Lung microvascular endothelial cell (primary cell): ENCODE data around the gene INSR. TPM values are rescaled to one million over a fixed set of nuclear protein-coding genes. Genes with fewer than 3 reads are reported as not detected.
"Not testable (repeated sequence)": the region's sequence is repeated elsewhere in the genome, so short reads cannot be mapped to it uniquely, and the experiment has no call there.

Experiments used
- DNase-seq, 2 donors: peaks; one replicate each; pipeline versions ENCODE4 v3.0.0 to v3.0.0-alpha.2; 2010; ENCODE audit warnings: low read depth in 2 of 2
- total RNA-seq: library from RNA; depleted of rRNA; stranded (reverse); fragments of >200 nt; gene quantifications from 2 replicates; pipeline ENCODE4 v1.2.1, GENCODE V29; 2014

Gene INSR
- 28.0 and 42.9 TPM in 2 replicates for total RNA-seq

GRCh38 chr19:7293762-7294557, at the start of gene INSR:
TSS of gene INSR (minus strand) at chr19:7294414. CDS start at chr19:7293891, 523 bp downstream.
- DNase-seq = peak; percentile 90 to 94

DNA sequence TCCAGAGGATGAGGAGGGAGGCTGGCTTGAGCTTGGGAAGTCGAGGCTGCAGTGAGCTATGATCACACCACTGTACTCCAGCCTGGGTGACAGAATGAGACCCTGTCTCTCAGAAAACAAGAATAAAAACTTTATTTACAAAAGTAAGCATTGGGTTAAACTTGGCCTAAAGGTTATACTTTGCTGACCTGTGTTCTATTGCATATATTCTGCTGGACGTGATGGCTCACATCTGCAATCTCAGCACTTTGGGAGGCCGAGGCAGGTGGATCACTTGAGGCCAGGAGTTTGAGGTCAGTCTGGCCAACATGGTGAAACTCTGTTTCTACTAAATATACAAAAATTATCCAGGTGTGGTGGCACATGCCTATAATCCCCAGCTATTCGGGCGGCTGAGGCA, 47.9 kb upstream of the INSR start:
- DNase-seq = no peak

DNA sequence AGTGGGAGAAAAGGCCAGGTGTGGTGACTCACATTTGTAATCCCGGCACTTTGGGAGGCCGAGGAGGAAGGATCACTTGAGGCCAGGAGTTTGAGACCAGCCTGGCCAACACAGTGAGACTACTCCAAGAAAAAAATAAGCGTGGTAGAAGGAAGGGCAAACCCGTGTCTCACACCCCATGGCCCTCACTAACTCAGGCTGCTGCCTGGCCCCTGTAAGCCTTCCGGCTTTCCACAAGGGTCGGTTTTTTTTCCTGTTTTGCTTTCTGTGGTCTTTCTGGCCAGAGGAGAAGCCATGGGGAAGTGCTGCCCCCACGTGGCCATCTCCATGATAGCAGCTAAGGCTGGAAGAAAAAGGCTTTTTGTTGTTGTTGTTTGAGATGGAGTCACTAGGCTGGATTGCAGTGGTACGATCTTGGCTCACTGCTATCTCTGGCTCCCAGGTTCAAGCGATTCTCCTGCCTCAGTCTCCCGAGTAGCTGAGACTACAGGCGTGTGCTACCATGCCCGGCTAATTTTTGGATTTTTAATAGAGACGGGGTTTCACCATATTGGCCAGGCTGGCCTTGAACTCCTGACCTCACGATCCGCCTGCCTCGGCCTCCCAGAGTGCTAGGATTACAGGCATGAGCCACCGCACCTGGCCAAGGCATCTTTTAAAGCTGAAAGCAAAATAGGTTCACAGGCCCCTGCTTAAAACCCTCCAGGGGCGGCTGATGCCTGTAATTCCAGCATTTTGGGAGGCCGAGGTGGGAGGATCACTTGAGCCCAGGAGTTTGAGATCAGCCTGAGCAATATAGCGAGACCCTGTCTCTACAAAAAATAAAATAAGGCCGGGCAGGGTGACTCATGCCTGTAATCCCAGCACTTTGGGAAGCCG, 47.0 kb upstream of the INSR start:
- DNase-seq = peak; percentile 75 to 79

DNA sequence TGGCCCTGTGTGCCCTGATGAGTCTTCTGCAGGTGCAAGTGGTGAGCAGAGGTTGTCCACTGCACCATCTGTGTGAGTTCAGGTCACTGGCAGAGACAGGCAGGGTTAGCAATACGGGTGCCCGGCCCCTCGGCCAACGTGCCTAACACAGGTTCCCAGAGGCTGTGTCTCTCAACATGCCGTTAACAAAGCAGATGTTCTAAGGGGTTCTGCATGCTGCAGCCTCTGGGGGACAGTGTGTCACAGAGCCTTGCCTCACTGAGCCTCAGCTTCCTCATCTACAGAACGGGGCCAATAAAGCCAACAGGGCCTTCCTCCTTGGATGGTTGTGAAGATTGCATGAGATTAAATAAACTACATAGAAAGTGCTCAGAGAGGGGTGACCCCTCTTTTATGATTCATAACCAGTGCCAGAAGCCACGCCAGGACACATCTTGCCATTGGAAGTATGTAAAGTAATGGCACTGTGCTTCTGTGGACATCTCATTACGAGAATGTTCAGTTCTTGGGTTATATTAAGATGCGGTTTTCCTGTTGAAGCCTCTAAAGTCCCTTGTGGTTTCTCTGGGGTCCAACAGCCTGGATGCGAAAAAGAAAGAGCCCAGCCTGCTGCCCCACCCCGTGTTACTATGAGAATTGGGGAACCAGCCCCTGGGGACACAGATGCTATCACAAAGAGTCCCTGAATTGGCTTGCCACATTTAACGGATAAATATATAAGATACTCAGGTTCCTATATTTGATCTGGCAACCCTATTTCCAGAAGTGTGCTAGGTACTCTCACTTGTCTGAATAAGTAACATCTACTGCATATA, 43.4 kb upstream of the INSR start:
- no peak for DNase-seq

DNA sequence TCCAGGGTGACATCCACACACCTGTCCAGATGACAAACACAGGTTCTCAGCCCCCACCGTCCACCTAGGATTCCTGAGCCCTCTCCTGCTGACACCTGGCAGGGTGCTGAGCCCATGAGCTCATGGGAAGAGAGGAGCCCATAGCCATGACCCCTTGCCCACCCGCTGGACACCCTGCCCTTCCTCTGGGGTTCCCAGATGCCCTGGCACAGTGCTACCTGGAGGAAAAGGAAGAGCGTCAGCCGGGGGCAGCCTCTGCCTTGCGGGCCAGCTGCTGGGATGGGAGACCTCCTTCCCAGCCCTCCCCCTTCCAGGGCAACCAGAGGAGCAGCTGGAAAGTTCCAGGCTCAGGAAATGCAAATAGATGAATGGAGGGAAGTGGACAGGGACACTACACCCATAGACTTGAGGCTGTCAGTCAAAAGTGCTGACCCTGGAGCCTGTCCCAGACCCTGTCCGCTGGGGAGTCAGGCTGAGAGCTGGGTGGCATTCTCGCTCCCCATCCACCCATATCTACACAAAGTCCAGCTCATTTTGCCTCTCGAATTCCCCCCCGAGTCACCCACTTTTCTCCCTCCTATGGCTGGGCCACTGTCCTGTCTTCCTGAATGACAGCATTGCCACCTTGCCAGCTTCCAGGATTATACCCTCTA, 42.2 kb upstream of the INSR start:
- DNase-seq = no peak

GRCh38 chr19:7333198-7334118, 39.2 kb upstream of the INSR start:
- peak; percentile 78 to 87 for DNase-seq

GRCh38 chr19:7331446-7331845, 37.2 kb upstream of the INSR start:
- DNase-seq = no peak

DNA sequence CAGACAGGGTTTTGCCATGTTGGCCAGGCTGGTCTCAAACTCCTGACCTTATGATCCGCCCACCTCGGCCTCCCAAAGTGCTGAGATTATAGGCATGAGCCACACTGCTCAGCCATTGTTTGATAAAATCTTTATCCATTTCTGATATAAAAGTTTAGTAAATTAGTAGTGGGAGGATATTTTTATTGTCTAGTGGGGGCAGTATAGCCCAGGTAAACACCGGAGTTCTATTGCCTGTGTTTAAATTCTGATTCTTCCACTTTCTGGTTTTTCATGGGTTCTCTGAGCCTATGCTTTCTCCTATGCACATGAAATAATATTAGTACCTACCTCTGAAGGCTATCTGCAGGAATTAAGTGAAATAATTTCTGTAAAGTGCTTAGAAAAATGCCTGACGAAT, 34.4 kb upstream of the INSR start:
- no peak for DNase-seq

DNA sequence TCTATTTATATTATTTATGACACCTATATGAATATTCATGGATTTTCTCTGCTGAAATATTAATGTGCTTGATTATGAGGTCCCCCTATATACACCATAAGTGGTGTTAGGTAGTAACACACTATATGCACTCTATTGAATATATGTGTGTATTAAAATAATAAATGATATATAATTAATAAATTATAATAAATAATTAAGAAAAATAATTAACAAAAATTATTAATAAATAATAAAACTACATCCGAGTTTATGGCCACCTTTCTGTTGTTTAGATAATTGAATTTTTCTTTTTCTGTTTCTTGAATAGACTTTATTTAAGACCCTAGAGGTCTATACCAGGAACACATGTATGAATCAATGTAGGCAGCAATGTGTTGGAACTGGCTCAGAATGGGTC, 33.6 kb upstream of the INSR start:
- no peak for DNase-seq

- DNase-seq = peak; percentile 36 to 48
Measured at GRCh38 chr19:7326105-7326877, 32.1 kb upstream of the INSR start.

DNA sequence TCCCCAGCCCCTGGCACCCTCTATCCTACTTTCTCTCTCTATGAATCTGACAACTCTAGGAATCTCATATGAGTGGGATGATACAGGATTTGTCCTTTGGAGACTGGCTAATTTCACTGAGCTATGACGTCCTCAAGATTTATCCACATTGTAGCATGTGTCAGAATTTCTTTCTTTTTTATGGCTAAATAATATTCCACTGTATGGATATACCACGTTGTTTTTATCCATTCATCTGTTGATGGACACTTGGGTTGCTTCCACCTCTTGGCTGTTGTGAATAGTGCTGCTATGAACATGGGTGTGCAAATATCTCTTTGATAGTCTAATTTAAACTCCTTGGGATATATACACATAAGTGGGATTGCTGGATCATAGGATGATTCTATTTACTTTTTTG, 24.0 kb upstream of the INSR start:
- DNase-seq = no peak

GRCh38 chr19:7312816-7313215, 18.6 kb upstream of the INSR start:
- DNase-seq = no peak

- DNase-seq = no peak
Measured at GRCh38 chr19:7311911-7312310, 17.7 kb upstream of the INSR start.

DNA sequence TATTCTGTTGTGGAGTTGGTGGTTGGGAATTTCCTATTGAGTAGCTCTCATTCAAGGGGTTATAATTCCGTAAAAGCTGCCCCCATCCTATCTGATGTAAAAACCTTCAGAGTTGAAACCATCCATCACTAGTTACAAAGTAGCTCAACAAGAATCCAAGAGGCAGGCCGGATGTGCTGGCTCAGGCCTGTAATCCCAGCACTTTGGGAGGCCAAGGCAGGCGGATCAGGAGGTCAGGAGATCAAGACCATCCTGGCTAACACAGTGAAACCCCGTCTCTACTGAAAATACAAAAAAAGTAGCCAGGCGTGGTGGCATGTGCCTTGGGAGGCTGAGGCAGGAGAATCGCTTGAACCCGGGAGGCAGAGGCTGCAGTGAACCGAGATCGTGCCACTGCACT, 14.1 kb upstream of the INSR start:
- not testable (repeated sequence) for DNase-seq

DNA sequence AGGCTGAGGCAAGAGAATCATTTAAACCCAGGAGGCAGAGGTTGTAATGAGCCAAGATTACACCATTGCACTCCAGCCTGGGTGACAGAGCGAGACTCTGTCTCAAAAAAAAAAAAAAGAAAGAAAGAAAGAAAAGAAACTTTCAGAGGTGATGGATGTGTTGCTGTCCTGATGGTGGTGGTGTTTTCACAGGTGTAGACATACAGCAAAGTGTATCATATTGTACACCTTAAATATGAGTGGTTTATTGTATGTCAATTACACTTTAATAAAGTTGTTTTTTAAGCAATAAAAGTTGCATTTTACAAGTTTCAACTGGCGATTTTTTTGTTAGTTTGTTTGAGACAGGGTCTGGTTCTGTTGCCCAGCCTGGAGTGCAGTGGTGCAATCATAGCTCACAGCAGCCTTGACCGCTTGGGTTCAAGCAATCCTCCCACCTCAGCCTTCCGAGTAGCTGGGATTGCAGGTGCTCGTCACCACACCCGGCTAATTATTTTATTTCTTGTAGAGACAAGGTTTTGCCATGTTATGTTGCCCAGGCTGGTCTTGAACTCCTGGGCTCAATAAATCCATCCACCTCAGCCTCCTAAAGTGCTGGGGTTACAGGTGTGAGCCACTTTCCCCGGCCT, 13.5 kb upstream of the INSR start:
- DNase-seq = no peak

GRCh38 chr19:7304200-7304599, 10.0 kb upstream of the INSR start:
- DNase-seq = no peak

GRCh38 chr19:7303470-7303869, 9.3 kb upstream of the INSR start:
- DNase-seq = no peak

DNA sequence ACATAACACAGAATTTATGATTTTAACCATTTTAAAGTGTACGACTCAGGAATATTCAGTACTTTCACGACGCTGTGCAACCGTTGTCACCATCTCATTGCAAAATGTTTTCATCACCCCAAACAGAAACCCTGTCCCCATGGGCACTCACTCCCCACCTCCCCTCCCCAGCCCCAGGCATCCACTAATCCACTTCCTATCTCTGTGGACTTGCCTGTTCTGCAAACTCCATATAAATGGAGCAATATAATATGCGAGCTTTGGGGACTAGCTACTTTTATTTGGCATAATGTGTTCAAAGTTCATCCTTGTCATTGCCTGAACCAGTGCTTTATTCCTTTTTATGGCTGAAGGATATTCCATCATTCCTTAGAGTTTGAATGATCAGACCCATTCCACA, 7.3 kb upstream of the INSR start:
- no peak for DNase-seq

GRCh38 chr19:7297742-7298141, 3.5 kb upstream of the INSR start:
- no peak for DNase-seq
